Activated T-helper 1 cell treated with anti-CD3 and anti-CD28 coated beads, Interleukin-12 subunit alpha, Interleukin-12 subunit beta, Interleukin-2, Interleukin-4 antibody, amounts not matched to agents 30 ng/mL and 10 ng/mL and 1 ng/mL, durations not matched to agents 14 hours and 24 hours and 36 hours (primary cell): Measurements from ENCODE around the gene NUTM2A. TPM values are rescaled to one million over a fixed set of nuclear protein-coding genes. Genes with fewer than 3 reads are reported as not detected.
"Not testable (repeated sequence)": the region's sequence is repeated elsewhere in the genome, so short reads cannot be mapped to it uniquely, and the experiment has no call there.

ENCODE experiments used
- DNase-seq: peaks from one replicate; pipeline ENCODE4 v3.0.0; 2021; ENCODE audit warnings: low spot score
- H3K27ac Mint-ChIP-seq: one replicate; pipeline ENCODE4 v1.8.0; 2021; ENCODE audit warnings: mild to moderate bottlenecking, mixed read lengths
- H3K27me3 Mint-ChIP-seq: one replicate; pipeline ENCODE4 v1.8.0; 2022; ENCODE audit warnings: mild to moderate bottlenecking, moderate library complexity, mixed read lengths; ENCODE audit not compliant: insufficient read depth
- H3K36me3 Mint-ChIP-seq: one replicate; pipeline ENCODE4 v1.8.0; 2021; ENCODE audit warnings: low read depth, mixed read lengths
- H3K4me1 Mint-ChIP-seq: one replicate; pipeline ENCODE4 v1.8.0; 2021; ENCODE audit warnings: low read depth, mixed read lengths
- H3K4me3 Mint-ChIP-seq: one replicate; pipeline ENCODE4 v1.8.0; 2021; ENCODE audit warnings: mild to moderate bottlenecking, moderate library complexity, mixed read lengths
- H3K9me3 Mint-ChIP-seq: one replicate; pipeline ENCODE4 v1.8.0; 2021; ENCODE audit warnings: mixed read lengths
- intact Hi-C: fragments of 100-400 bp; cut with micrococcal nuclease; formaldehyde crosslinking; loops from one replicate; pipeline ENCODE4 v1.15.1; 2024
- total RNA-seq: library from RNA; stranded (reverse); gene quantifications from 2 replicates; pipeline ENCODE4 v1.2.3, GENCODE V29; 2022

The NUTM2A gene
- total RNA-seq = 0.31 TPM in 1 of 2 replicates, not detected in the other

- H3K27ac Mint-ChIP-seq, H3K4me3 Mint-ChIP-seq, intact Hi-C loops, DNase-seq, H3K9me3 Mint-ChIP-seq, H3K27me3 Mint-ChIP-seq, H3K4me1 Mint-ChIP-seq, H3K36me3 Mint-ChIP-seq: not testable (repeated sequence)
These were observed at the start of gene NUTM2A for GRCh38 chr10:87225148-87225547. Gene NUTM2A (plus strand): TSS chr10:87225448. CDS start chr10:87225831, 383 bp downstream.

- H3K27me3 Mint-ChIP-seq, H3K36me3 Mint-ChIP-seq, H3K4me3 Mint-ChIP-seq, intact Hi-C loops, H3K9me3 Mint-ChIP-seq, DNase-seq, H3K27ac Mint-ChIP-seq, H3K4me1 Mint-ChIP-seq: not testable (repeated sequence)
These were observed 47.7 kb upstream of the NUTM2A start for GRCh38 chr10:87177587-87177986.

- H3K4me1 Mint-ChIP-seq, DNase-seq, intact Hi-C loops, H3K27ac Mint-ChIP-seq, H3K4me3 Mint-ChIP-seq, H3K27me3 Mint-ChIP-seq: not testable (repeated sequence)
- H3K9me3 Mint-ChIP-seq = peaks cover 11% of the 10 kb centered on the region
- peaks cover 36% of the 10 kb centered on the region for H3K36me3 Mint-ChIP-seq
These were observed 40.8 kb upstream of the NUTM2A start for GRCh38 chr10:87184421-87184820.

GRCh38 chr10:87186016-87186415, 39.2 kb upstream of the NUTM2A start:
- H3K27ac Mint-ChIP-seq, DNase-seq, intact Hi-C loops, H3K27me3 Mint-ChIP-seq, H3K4me3 Mint-ChIP-seq, H3K4me1 Mint-ChIP-seq: not testable (repeated sequence)
- H3K9me3 Mint-ChIP-seq = peaks cover 11% of the 10 kb centered on the region
- peaks cover 32% of the 10 kb centered on the region for H3K36me3 Mint-ChIP-seq

- H3K27me3 Mint-ChIP-seq, DNase-seq, H3K4me1 Mint-ChIP-seq, intact Hi-C loops, H3K27ac Mint-ChIP-seq, H3K4me3 Mint-ChIP-seq: not testable (repeated sequence)
- Mint-ChIP-seq H3K36me3 (peaks cover 36% of the 10 kb centered on the region), H3K9me3 (peaks cover 11% of the 10 kb centered on the region)
These were observed 37.7 kb upstream of the NUTM2A start for GRCh38 chr10:87187573-87187972.

GRCh38 chr10:87191841-87192240, 33.4 kb upstream of the NUTM2A start:
- H3K4me3 Mint-ChIP-seq, H3K27me3 Mint-ChIP-seq, H3K9me3 Mint-ChIP-seq, DNase-seq, H3K27ac Mint-ChIP-seq, H3K4me1 Mint-ChIP-seq, intact Hi-C loops: not testable (repeated sequence)
- H3K36me3 Mint-ChIP-seq = peaks cover 22% of the 10 kb centered on the region

- H3K4me1 Mint-ChIP-seq = peaks cover 12% of the 10 kb centered on the region
- DNase-seq = peak; percentile 19
- not testable (repeated sequence) for H3K9me3 Mint-ChIP-seq, H3K4me3 Mint-ChIP-seq, H3K36me3 Mint-ChIP-seq, H3K27ac Mint-ChIP-seq, H3K27me3 Mint-ChIP-seq
- intact Hi-C loops = loop anchor here (5.0 kb wide), 1 partner anchor 141 kb away; no protein-coding TSS in a partner anchor
These were observed 24.3 kb upstream of the NUTM2A start for GRCh38 chr10:87200924-87201323.

- H3K4me1 Mint-ChIP-seq = peaks cover 12% of the 10 kb centered on the region
- not testable (repeated sequence) for H3K27ac Mint-ChIP-seq, H3K4me3 Mint-ChIP-seq, H3K9me3 Mint-ChIP-seq, H3K27me3 Mint-ChIP-seq, H3K36me3 Mint-ChIP-seq, DNase-seq
- intact Hi-C loops = loop anchor here (5.0 kb wide), 1 partner anchor 138 kb away; no protein-coding TSS in a partner anchor
These were observed 20.4 kb upstream of the NUTM2A start for GRCh38 chr10:87204801-87205200.

- H3K27ac Mint-ChIP-seq, H3K9me3 Mint-ChIP-seq, H3K27me3 Mint-ChIP-seq, H3K36me3 Mint-ChIP-seq, intact Hi-C loops, H3K4me3 Mint-ChIP-seq, DNase-seq: not testable (repeated sequence)
- peaks cover 16% of the 10 kb centered on the region for H3K4me1 Mint-ChIP-seq
These were observed 18.3 kb upstream of the NUTM2A start for GRCh38 chr10:87206922-87207321.

GRCh38 chr10:87210309-87210708, 14.9 kb upstream of the NUTM2A start:
- DNase-seq, H3K27ac Mint-ChIP-seq, H3K36me3 Mint-ChIP-seq, H3K27me3 Mint-ChIP-seq, H3K4me3 Mint-ChIP-seq, H3K9me3 Mint-ChIP-seq, intact Hi-C loops: not testable (repeated sequence)
- H3K4me1 Mint-ChIP-seq = peaks cover 11% of the 10 kb centered on the region

GRCh38 chr10:87211848-87212247, 13.4 kb upstream of the NUTM2A start:
- H3K27me3 Mint-ChIP-seq, H3K9me3 Mint-ChIP-seq, DNase-seq, H3K4me3 Mint-ChIP-seq, H3K36me3 Mint-ChIP-seq, intact Hi-C loops, H3K27ac Mint-ChIP-seq: not testable (repeated sequence)
- peaks cover 11% of the 10 kb centered on the region for H3K4me1 Mint-ChIP-seq

GRCh38 chr10:87213150-87213765, 12.0 kb upstream of the NUTM2A start:
- H3K4me1 Mint-ChIP-seq = peaks cover 15% of the 10 kb centered on the region
- intact Hi-C loops, H3K4me3 Mint-ChIP-seq, H3K27ac Mint-ChIP-seq, DNase-seq, H3K27me3 Mint-ChIP-seq, H3K36me3 Mint-ChIP-seq, H3K9me3 Mint-ChIP-seq: not testable (repeated sequence)

- H3K4me3 Mint-ChIP-seq = not testable (repeated sequence)
These were observed 11.4 kb upstream of the NUTM2A start for GRCh38 chr10:87213806-87214205.

GRCh38 chr10:87216120-87216519, 9.1 kb upstream of the NUTM2A start:
- H3K9me3 Mint-ChIP-seq, DNase-seq, H3K4me3 Mint-ChIP-seq, H3K36me3 Mint-ChIP-seq, H3K27me3 Mint-ChIP-seq, intact Hi-C loops, H3K27ac Mint-ChIP-seq: not testable (repeated sequence)
- peaks cover 22% of the 10 kb centered on the region for H3K4me1 Mint-ChIP-seq

More at GRCh38 chr10:87213806-87214205, 11.4 kb upstream of the NUTM2A start:
- H3K9me3 Mint-ChIP-seq, DNase-seq, H3K27ac Mint-ChIP-seq, H3K27me3 Mint-ChIP-seq, intact Hi-C loops, H3K36me3 Mint-ChIP-seq: not testable (repeated sequence)
- H3K4me1 Mint-ChIP-seq = peaks cover 21% of the 10 kb centered on the region
